Stimulated activated CD8-positive, alpha-beta memory T cell treated with anti-CD3 and anti-CD28 coated beads, Interleukin-12 subunit alpha, Interleukin-12 subunit beta, amount 100 ng/mL, for 24 hours (primary cell): Measurements from ENCODE around the gene CTTNBP2.

Experiments
- DNase-seq: peaks from one replicate; pipeline ENCODE4 v3.0.0-alpha.2; 2020; ENCODE audit errors: extremely low read depth

Gene CTTNBP2

GRCh38 chr7:117690147-117690546 is 183.1 kb downstream of the CTTNBP2 start:
- DNase-seq, result no peak

- DNase-seq, result no peak
Observed at GRCh38 chr7:117689406-117689805, 183.8 kb downstream of the CTTNBP2 start.

GRCh38 chr7:117688126-117688525 is 185.1 kb downstream of the CTTNBP2 start:
- DNase-seq, result no peak

GRCh38 chr7:117686311-117686935 is 186.8 kb downstream of the CTTNBP2 start:
- DNase-seq, result no peak

- DNase-seq, result no peak
Observed at GRCh38 chr7:117685795-117686194, 187.4 kb downstream of the CTTNBP2 start.

- no peak for DNase-seq
Observed at GRCh38 chr7:117683430-117684175, 189.6 kb downstream of the CTTNBP2 start.

GRCh38 chr7:117682681-117683385 is 190.4 kb downstream of the CTTNBP2 start:
- DNase-seq, result no peak

- no peak for DNase-seq
Observed at GRCh38 chr7:117679120-117679519, 194.1 kb downstream of the CTTNBP2 start.

GRCh38 chr7:117675497-117676435 is 197.5 kb downstream of the CTTNBP2 start:
- no peak for DNase-seq

GRCh38 chr7:117674617-117675016 is 198.6 kb downstream of the CTTNBP2 start:
- DNase-seq, result no peak

GRCh38 chr7:117673839-117674238 is 199.4 kb downstream of the CTTNBP2 start:
- no peak for DNase-seq

GRCh38 chr7:117673367-117673766 is 199.9 kb downstream of the CTTNBP2 start:
- DNase-seq, result no peak

GRCh38 chr7:117672453-117672852 is 200.8 kb downstream of the CTTNBP2 start:
- DNase-seq, result no peak

- DNase-seq, result no peak
Observed at GRCh38 chr7:117669818-117670217, 203.4 kb downstream of the CTTNBP2 start.

GRCh38 chr7:117667456-117667855 is 205.8 kb downstream of the CTTNBP2 start:
- DNase-seq, result no peak

- no peak for DNase-seq
Observed at GRCh38 chr7:117666689-117667088, 206.6 kb downstream of the CTTNBP2 start.

- no peak for DNase-seq
Observed at GRCh38 chr7:117666031-117666430, 207.2 kb downstream of the CTTNBP2 start.

GRCh38 chr7:117665368-117665767 is 207.9 kb downstream of the CTTNBP2 start:
- DNase-seq, result no peak

GRCh38 chr7:117664047-117664446 is 209.2 kb downstream of the CTTNBP2 start:
- DNase-seq, result no peak

GRCh38 chr7:117661328-117661727 is 211.9 kb downstream of the CTTNBP2 start:
- no peak for DNase-seq
